A673 (cell line): ENCODE measurements around the gene ZNF503. TPM values are rescaled to one million over a fixed set of nuclear protein-coding genes. Genes with fewer than 3 reads are reported as not detected.
A peak's percentile ranks its signal among the peaks of the same experiment; 100 is the strongest.

Experiments used
- BruUV-seq: library from RNA; stranded (reverse); fragments of 400-500 nt; replicated peaks from 2 replicates; lab custom pipeline; 2021; lab: Mats Ljungman, UMichigan
- CTCF ChIA-PET: fragments of 300-600 bp; sonication (Branson Sonifier 250); formaldehyde crosslinking; loops from one replicate; lab custom pipeline; 2022; ENCODE audit warnings: antibody characterized with exemption; lab: Charles Lee
- POLR2A ChIA-PET: fragments of 300-600 bp; sonication (Branson Sonifier 250); formaldehyde crosslinking; loops from one replicate; lab custom pipeline; 2022; ENCODE audit warnings: antibody characterized with exemption; ENCODE audit not compliant: low non-redundant PET; lab: Charles Lee
- DNase-seq: peaks from one replicate; pipeline ENCODE4 v3.0.0-alpha.2; 2015; ENCODE audit warnings: low spot score
- H3K27ac ChIP-seq: fragments of 200-600 bp; sonication (generic); 2 replicates; pipeline ENCODE4 v1.5.1; 2016; ENCODE audit warnings: mixed run types, low read depth, mild to moderate bottlenecking, mixed read lengths, antibody characterized with exemption, low read length; ENCODE audit not compliant: poor library complexity, severe bottlenecking
- H3K27me3 ChIP-seq: fragments of 200-600 bp; sonication (generic); replicated peaks from 2 replicates; pipeline ENCODE4 v1.6.1; 2017; ENCODE audit warnings: mixed run types, low read depth, mild to moderate bottlenecking, mixed read lengths, antibody characterized with exemption, low read length; ENCODE audit not compliant: insufficient read depth, poor library complexity
- H3K36me3 ChIP-seq: fragments of 200-600 bp; sonication (generic); 2 replicates; pipeline ENCODE4 v1.6.1; 2016; ENCODE audit warnings: mixed run types, mild to moderate bottlenecking, mixed read lengths, antibody characterized with exemption, low read length; ENCODE audit not compliant: insufficient read depth, poor library complexity, severe bottlenecking
- H3K4me1 ChIP-seq: fragments of 200-600 bp; sonication (generic); 2 replicates; pipeline ENCODE4 v1.6.1; 2017; ENCODE audit warnings: mixed run types, mild to moderate bottlenecking, mixed read lengths, antibody characterized with exemption, low read length; ENCODE audit not compliant: insufficient read depth, poor library complexity, severe bottlenecking
- H3K4me3 ChIP-seq: fragments of 200-600 bp; sonication (generic); 2 replicates; pipeline ENCODE4 v1.5.1; 2016; ENCODE audit warnings: low read depth, mixed run types, mild to moderate bottlenecking, mixed read lengths, low read length; ENCODE audit not compliant: poor library complexity, severe bottlenecking
- H3K9me3 ChIP-seq: fragments of 200-600 bp; sonication (generic); 2 replicates; pipeline ENCODE4 v1.6.1; 2016; ENCODE audit warnings: mixed run types, low read depth, mild to moderate bottlenecking, mixed read lengths, antibody characterized with exemption, low read length; ENCODE audit not compliant: poor library complexity, severe bottlenecking
- CTCF ChIP-seq: fragments of 300-800, 200-600 bp; sonication (generic); conservative IDR thresholded peaks from 2 replicates; pipeline ENCODE4 v1.5.1; 2017; ENCODE audit warnings: low read depth, mild to moderate bottlenecking, antibody characterized with exemption, low read length, moderate library complexity, mixed read lengths
- EZH2 ChIP-seq: fragments of 200-600 bp; sonication (generic); IDR thresholded peaks from 2 replicates; pipeline ENCODE4 v1.6.1; 2017; ENCODE audit warnings: borderline replicate concordance, low read depth, mild to moderate bottlenecking, mixed read lengths, antibody characterized with exemption, low read length; ENCODE audit not compliant: poor library complexity, severe bottlenecking
- intact Hi-C: fragments of 100-400 bp; cut with micrococcal nuclease; formaldehyde crosslinking; loops from one replicate; pipeline ENCODE4 v1.10.0; 2022; ENCODE audit not compliant: unreplicated experiment
- total RNA-seq: library from RNA; stranded (reverse); gene quantifications from 2 replicates; pipeline ENCODE4 v1.2.3, GENCODE V29; 2021

Gene ZNF503
- total RNA-seq, 1 experiment from 2014 or later: 1.2 TPM

GRCh38 chr10:75403939-75404814 lies 2.6 kb upstream of the ZNF503 start:
- POLR2A ChIA-PET: no interaction called here
- peaks cover 40% of the 10 kb centered on the region for H3K4me1 ChIP-seq
- intact Hi-C loops: loop anchor here (5.0 to 10.0 kb wide), 3 partner anchors 511 to 1708 kb away; no protein-coding TSS in a partner anchor
- BruUV-seq: no TSS peak
- H3K9me3 ChIP-seq: no peaks in the 10 kb centered on the region
- no peak overlapping the region for H3K27ac ChIP-seq
- CTCF ChIA-PET: no interaction called here
- TF ChIP-seq EZH2 (peak; percentile 51), CTCF (no peak)
- no peaks in the 10 kb centered on the region for H3K36me3 ChIP-seq
- peak overlapping the region; percentile 57 for H3K4me3 ChIP-seq
- H3K27me3 ChIP-seq: peaks cover 99% of the 10 kb centered on the region
- no peak for DNase-seq

- POLR2A ChIA-PET: no interaction called here
- H3K27me3 ChIP-seq: peaks cover 99% of the 10 kb centered on the region
These were observed 1.8 kb upstream of the ZNF503 start for GRCh38 chr10:75403144-75403938.

More at GRCh38 chr10:75403144-75403938, 1.8 kb upstream of the ZNF503 start:
- CTCF ChIA-PET: no interaction called here
- Histone ChIP-seq H3K9me3 (no peaks in the 10 kb centered on the region), H3K36me3 (no peaks in the 10 kb centered on the region), H3K4me3 (peak overlapping the region; percentile 57), H3K4me1 (peaks cover 33% of the 10 kb centered on the region), H3K27ac (no peak overlapping the region)
- no TSS peak for BruUV-seq
- TF ChIP-seq CTCF (no peak), EZH2 (no peak)
- intact Hi-C loops: loop anchor here (5.0 to 10.0 kb wide), 3 partner anchors 511 to 1709 kb away; no protein-coding TSS in a partner anchor
- DNase-seq: no peak
